ENCODE measurements around the gene TEX54. TPM values are rescaled to one million over a fixed set of nuclear protein-coding genes. Genes with fewer than 3 reads are reported as not detected.

TEX54 gene
- total and polyA plus RNA-seq, 2 donors (not counting 1 experiment from before 2014, with no cell fraction given) = not detected

DNA sequence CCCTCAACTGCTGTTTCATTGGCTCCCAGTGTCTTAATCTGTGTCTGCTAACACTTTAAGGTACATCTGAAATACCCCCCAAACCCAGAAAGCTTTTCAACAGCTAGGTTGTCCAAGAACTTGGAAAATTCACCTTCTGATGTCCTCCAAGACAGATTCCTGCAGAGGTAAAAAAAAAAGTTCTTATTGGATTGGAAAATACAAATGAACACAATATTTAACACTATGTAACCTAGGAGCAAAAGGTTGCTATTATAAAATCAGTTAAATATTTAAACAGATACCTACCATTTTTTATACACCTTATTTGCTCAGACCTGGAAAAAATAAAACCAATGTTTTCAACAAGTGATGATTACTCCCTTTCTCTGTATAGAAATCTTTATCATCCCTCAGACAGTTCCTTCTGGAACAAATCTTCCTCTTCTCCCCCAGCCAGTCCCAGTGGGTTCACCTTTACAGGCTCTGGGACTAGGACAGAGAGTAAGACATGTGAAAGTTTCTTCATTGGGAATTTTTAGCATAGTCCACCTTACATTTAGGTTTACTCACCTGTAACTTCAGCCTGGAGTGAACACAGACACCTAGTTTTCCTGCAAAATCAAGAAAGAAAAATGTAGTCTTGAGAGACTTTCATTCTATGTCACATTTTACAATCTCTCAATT is 20.0 kb upstream of the TEX54 start:
- H3K4me2 ChIP-seq (ENCODE audit: extremely low read depth, insufficient read depth, low read length) = no peak overlapping the region
- peaks cover 34% of the 10 kb centered on the region for H3K79me2 ChIP-seq (ENCODE audit: control insufficient read depth, insufficient read depth, low read length)
- H3K27me3 ChIP-seq (ENCODE audit: control insufficient read depth, insufficient read depth, low read length) = no peaks in the 10 kb centered on the region
- no peak overlapping the region for H3K9ac ChIP-seq (ENCODE audit: insufficient read depth, low read length)
- no peak for TF ChIP-seq EZH2 (IDR thresholded peaks at IDR 0.05; ENCODE audit: low read length, missing control alignments)
- TF ChIP-seq, protein P1, sequence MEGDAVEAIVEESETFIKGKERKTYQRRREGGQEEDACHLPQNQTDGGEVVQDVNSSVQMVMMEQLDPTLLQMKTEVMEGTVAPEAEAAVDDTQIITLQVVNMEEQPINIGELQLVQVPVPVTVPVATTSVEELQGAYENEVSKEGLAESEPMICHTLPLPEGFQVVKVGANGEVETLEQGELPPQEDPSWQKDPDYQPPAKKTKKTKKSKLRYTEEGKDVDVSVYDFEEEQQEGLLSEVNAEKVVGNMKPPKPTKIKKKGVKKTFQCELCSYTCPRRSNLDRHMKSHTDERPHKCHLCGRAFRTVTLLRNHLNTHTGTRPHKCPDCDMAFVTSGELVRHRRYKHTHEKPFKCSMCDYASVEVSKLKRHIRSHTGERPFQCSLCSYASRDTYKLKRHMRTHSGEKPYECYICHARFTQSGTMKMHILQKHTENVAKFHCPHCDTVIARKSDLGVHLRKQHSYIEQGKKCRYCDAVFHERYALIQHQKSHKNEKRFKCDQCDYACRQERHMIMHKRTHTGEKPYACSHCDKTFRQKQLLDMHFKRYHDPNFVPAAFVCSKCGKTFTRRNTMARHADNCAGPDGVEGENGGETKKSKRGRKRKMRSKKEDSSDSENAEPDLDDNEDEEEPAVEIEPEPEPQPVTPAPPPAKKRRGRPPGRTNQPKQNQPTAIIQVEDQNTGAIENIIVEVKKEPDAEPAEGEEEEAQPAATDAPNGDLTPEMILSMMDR (conservative IDR thresholded peaks at IDR 0.05 in 1 of 2, IDR thresholded peaks at IDR 0.05 in 1 of 2; ENCODE audit: low read depth in 1 of 2, low read length in 2 of 2) = no peak
- no peaks in the 10 kb centered on the region for H3K9me3 ChIP-seq (ENCODE audit: control insufficient read depth, insufficient read depth, low read depth, low read length)
- no peak overlapping the region for H2AFZ ChIP-seq (ENCODE audit: low read length)
- DNase-seq (ENCODE audit: low read depth in 2 of 2) = no peak
- H3K27ac ChIP-seq (ENCODE audit: insufficient read depth, low read length) = no peak overlapping the region
- H4K20me1 ChIP-seq (ENCODE audit: control insufficient read depth, extremely low read depth, insufficient read depth, low read length) = no peaks in the 10 kb centered on the region
- peaks cover 9% of the 10 kb centered on the region for H3K4me1 ChIP-seq (ENCODE audit: control insufficient read depth, extremely low read depth, insufficient read depth, low read length)
- peak overlapping the region in 3 of 4 experiments; percentile 64 to 97 (median 77) for H3K4me3 ChIP-seq (replicated peaks in 1 of 4; ENCODE audit: control extremely low read depth in 1 of 4, insufficient read depth in 1 of 4, low read depth in 3 of 4, low read length in 4 of 4)
- H3K36me3 ChIP-seq (ENCODE audit: control insufficient read depth, insufficient read depth, low read length) = peaks cover 12% of the 10 kb centered on the region

DNA sequence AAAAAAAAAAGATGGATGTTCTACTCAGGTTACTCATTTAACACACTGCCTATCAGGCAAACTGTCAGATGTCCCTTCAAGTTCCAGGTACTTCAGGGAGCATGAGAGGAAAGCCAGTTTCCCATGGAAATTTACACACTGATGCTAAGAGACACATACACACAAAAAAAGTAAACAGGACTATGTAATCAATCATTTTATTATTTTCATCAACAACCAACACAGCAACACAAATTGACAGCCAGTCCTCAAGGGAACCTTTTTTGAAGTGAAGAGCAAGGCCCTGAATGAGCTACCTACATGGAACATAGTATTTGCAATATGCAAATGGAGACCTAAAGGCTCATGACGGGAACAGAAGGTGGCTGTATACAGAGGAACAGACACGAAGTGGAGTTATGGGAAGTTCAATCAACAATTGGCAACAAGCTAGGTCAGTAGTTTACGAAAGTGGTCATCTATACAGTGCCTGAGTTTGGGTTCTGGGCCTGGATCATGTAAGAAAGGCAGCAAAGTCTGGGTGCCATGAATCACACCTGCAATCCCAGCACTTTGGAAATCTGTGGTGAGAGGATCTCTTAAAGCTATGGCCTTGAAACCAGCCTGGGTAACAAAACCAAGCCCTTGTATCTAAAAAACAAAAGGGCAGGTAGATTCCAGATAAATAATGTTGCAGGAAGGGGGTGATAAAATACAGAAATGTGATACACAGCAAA is 19.3 kb upstream of the TEX54 start:
- peaks cover 34% of the 10 kb centered on the region for H3K79me2 ChIP-seq (ENCODE audit: control insufficient read depth, insufficient read depth, low read length)
- no peak overlapping the region for H3K4me2 ChIP-seq (ENCODE audit: extremely low read depth, insufficient read depth, low read length)
- no peaks in the 10 kb centered on the region for H3K27me3 ChIP-seq (ENCODE audit: control insufficient read depth, insufficient read depth, low read length)
- DNase-seq (ENCODE audit: low read depth in 2 of 2) = no peak
- peak overlapping the region in 1 of 4 experiments; percentile 8 for H3K4me3 ChIP-seq (replicated peaks in 1 of 4; ENCODE audit: control extremely low read depth in 1 of 4, insufficient read depth in 1 of 4, low read depth in 3 of 4, low read length in 4 of 4)
- no peak overlapping the region for H3K27ac ChIP-seq (ENCODE audit: insufficient read depth, low read length)
- no peak overlapping the region for H3K9ac ChIP-seq (ENCODE audit: insufficient read depth, low read length)
- no peak overlapping the region for H2AFZ ChIP-seq (ENCODE audit: low read length)
- peaks cover 8% of the 10 kb centered on the region for H3K4me1 ChIP-seq (ENCODE audit: control insufficient read depth, extremely low read depth, insufficient read depth, low read length)
- H3K36me3 ChIP-seq (ENCODE audit: control insufficient read depth, insufficient read depth, low read length) = peaks cover 12% of the 10 kb centered on the region
- H3K9me3 ChIP-seq (ENCODE audit: control insufficient read depth, insufficient read depth, low read depth, low read length) = no peaks in the 10 kb centered on the region
- H4K20me1 ChIP-seq (ENCODE audit: control insufficient read depth, extremely low read depth, insufficient read depth, low read length) = no peaks in the 10 kb centered on the region
- TF ChIP-seq, protein P1 (conservative IDR thresholded peaks at IDR 0.05 in 1 of 2, IDR thresholded peaks at IDR 0.05 in 1 of 2; ENCODE audit: low read depth in 1 of 2, low read length in 2 of 2) = no peak
- no peak for TF ChIP-seq EZH2 (IDR thresholded peaks at IDR 0.05; ENCODE audit: low read length, missing control alignments)

DNA sequence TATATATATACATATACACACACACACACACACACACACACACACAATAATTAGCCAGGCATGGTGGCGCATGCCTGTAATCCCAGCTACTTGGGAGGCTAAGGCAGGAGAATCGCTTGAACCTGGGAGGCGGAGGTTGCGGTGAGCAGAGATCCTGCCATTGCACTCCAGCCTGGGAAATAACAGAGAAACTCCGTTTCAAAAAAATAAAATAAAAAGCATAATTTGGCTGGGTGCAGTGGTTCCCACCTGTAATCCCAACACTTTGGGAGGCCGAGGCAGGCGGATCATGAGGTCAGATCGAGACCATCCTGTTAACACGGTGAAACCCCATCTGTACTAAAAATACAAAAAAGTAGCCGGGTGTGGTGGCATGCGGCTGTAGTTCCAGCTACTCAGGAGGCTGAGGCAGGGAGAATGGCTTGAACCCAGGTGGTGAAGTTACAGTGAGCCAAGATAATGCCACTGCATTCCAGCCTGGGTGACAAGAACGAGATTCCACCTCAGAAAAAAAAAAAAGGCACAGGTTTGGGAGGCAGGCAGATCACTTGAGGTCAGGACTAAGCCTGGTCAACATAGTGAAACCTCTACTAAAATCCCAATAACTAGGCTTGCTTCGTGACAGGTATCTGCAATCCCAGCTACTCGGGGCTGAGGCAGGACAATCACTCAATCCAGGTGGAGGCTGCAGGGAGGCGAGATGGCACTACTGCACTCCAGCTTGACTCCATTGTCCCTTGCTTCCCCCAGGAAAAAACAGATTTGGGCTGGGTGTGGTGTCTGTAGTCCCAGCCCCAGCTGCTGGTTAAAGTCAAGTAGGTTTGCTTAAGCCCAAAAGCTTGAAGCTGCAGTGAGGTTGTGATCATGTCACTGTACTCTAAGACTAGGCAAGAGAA is 18.5 kb upstream of the TEX54 start:
- Histone ChIP-seq H2AFZ (ENCODE audit: low read length) (no peak overlapping the region), H3K9ac (ENCODE audit: insufficient read depth, low read length) (no peak overlapping the region), H4K20me1 (ENCODE audit: control insufficient read depth, extremely low read depth, insufficient read depth, low read length) (no peaks in the 10 kb centered on the region), H3K9me3 (ENCODE audit: control insufficient read depth, insufficient read depth, low read depth, low read length) (no peaks in the 10 kb centered on the region), H3K4me3 (replicated peaks in 1 of 4; ENCODE audit: control extremely low read depth in 1 of 4, insufficient read depth in 1 of 4, low read depth in 3 of 4, low read length in 4 of 4) (no peak overlapping the region), H3K27me3 (ENCODE audit: control insufficient read depth, insufficient read depth, low read length) (no peaks in the 10 kb centered on the region), H3K4me1 (ENCODE audit: control insufficient read depth, extremely low read depth, insufficient read depth, low read length) (peaks cover 8% of the 10 kb centered on the region), H3K36me3 (ENCODE audit: control insufficient read depth, insufficient read depth, low read length) (peaks cover 12% of the 10 kb centered on the region), H3K27ac (ENCODE audit: insufficient read depth, low read length) (no peak overlapping the region), H3K4me2 (ENCODE audit: extremely low read depth, insufficient read depth, low read length) (no peak overlapping the region), H3K79me2 (ENCODE audit: control insufficient read depth, insufficient read depth, low read length) (peaks cover 30% of the 10 kb centered on the region)
- no peak for DNase-seq (ENCODE audit: low read depth in 2 of 2)
- TF ChIP-seq, protein P1 (conservative IDR thresholded peaks at IDR 0.05 in 1 of 2, IDR thresholded peaks at IDR 0.05 in 1 of 2; ENCODE audit: low read depth in 1 of 2, low read length in 2 of 2) = no peak
- no peak for TF ChIP-seq EZH2 (IDR thresholded peaks at IDR 0.05; ENCODE audit: low read length, missing control alignments)

Measured in fibroblast of lung (primary cell).